Cardiac muscle cell (in vitro differentiated cells and primary cell): Measurements from ENCODE around the gene ZFYVE26. TPM values are rescaled to one million over a fixed set of nuclear protein-coding genes. Genes with fewer than 3 reads are reported as not detected.

Experiments
- DNase-seq, 2 donors: peaks; one replicate each; pipeline versions ENCODE4 v3.0.0 to v3.0.0-alpha.2; 2010 to 2017; ENCODE audit warnings: low read depth in 1 of 2, low spot score in 1 of 2
- H3K27ac ChIP-seq: fragments of 200-600 bp; sonication (generic); 2 replicates; pipeline ENCODE4 v1.5.1; 2016
- H3K27me3 ChIP-seq: fragments of 200-600 bp; sonication (generic); 2 replicates; pipeline ENCODE4 v1.6.0; 2016; ENCODE audit warnings: control low read depth
- H3K36me3 ChIP-seq: fragments of 200-600 bp; sonication (generic); 2 replicates; pipeline ENCODE4 v1.5.1; 2016; ENCODE audit warnings: control low read depth
- H3K4me1 ChIP-seq: fragments of 200-600 bp; sonication (generic); 2 replicates; pipeline ENCODE4 v1.8.1; 2017; ENCODE audit warnings: low read depth, mild to moderate bottlenecking, mixed run types
- H3K4me3 ChIP-seq: fragments of 200-600 bp; sonication (generic); 2 replicates; pipeline ENCODE4 v1.5.1; 2016; ENCODE audit warnings: mild to moderate bottlenecking
- H3K9me3 ChIP-seq: fragments of 200-600 bp; sonication (generic); 2 replicates; pipeline ENCODE4 v1.5.1; 2017; ENCODE audit warnings: low read depth, mild to moderate bottlenecking, control low read depth
- CTCF ChIP-seq: IDR thresholded peaks from 2 replicates; pipeline ENCODE4 v1.5.1; 2012; ENCODE audit warnings: low read depth, mild to moderate bottlenecking, low read length
- polyA plus RNA-seq: library from polyadenylated mRNA; unstranded; fragments of >200 nt; fragmentation: Nextera tagmentation; extraction: Ambion mirVana; gene quantifications from 2 replicates; pipeline ENCODE4 v1.2.1, GENCODE V29; 2016
- total RNA-seq: library from RNA; depleted of rRNA; stranded (reverse); fragments of >200 nt; gene quantifications from 2 replicates; pipeline ENCODE4 v1.2.3, GENCODE V29; 2016

The ZFYVE26 gene
- total and polyA plus RNA-seq, 2 experiments from 2014 or later = 3.9 to 13.3 TPM

DNA sequence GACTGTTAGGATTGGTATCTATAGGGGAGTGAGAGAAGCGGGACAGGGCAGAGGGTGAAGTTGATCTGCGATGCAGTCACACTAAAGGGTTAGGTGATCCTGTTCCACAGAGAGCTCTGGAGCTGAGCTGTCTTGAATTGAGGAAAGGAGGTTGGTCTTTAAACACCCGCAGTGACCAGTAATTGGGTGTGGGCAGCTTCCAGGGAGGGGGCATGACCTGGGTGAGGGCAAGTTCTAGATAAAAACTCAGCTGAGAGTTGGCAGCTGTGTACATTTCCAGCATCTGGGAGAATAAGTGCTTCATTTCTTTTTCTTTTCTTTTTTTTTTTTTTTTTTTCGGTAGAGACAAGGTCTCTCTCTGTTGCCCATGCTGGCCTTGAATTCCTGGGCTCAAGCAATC is 79.6 kb downstream of the ZFYVE26 start:
- no peaks in the 10 kb centered on the region for H3K4me1 ChIP-seq
- no peak for DNase-seq
- H3K27me3 ChIP-seq = no peaks in the 10 kb centered on the region
- H3K9me3 ChIP-seq = no peaks in the 10 kb centered on the region
- no peaks in the 10 kb centered on the region for H3K36me3 ChIP-seq
- H3K27ac ChIP-seq = no peak overlapping the region
- H3K4me3 ChIP-seq = no peak overlapping the region
- TF ChIP-seq CTCF = no peak

- peak in 1 of 2 donors; percentile 16 for DNase-seq
- Histone ChIP-seq H3K27me3 (no peaks in the 10 kb centered on the region), H3K27ac (no peak overlapping the region), H3K36me3 (no peaks in the 10 kb centered on the region), H3K9me3 (no peaks in the 10 kb centered on the region), H3K4me3 (no peak overlapping the region), H3K4me1 (no peaks in the 10 kb centered on the region)
- no peak for TF ChIP-seq CTCF
Observed at GRCh38 chr14:67735336-67736147, 80.8 kb downstream of the ZFYVE26 start.

DNA sequence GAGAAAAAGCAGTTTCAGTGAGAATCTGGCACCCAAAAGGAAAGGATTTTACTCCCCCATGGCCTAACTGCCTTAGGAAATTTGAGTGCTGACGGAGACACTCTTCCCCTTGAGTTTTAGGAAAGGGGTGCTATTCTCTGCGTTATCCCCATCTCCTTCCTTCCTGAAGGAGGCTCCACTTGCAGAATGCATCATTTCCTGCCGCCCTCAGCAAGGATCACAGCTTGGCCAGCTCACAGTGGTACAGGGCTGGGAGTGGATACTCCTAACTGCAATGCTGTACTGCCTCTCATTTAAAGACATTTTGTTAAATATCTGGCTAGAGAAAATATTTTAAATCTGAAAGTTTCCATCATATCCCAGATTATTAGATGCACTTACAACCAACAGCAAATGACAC is 81.7 kb downstream of the ZFYVE26 start:
- H3K9me3 ChIP-seq = no peaks in the 10 kb centered on the region

GRCh38 chr14:67733616-67734015 is 82.8 kb downstream of the ZFYVE26 start:
- DNase-seq = no peak
- no peak overlapping the region for H3K4me3 ChIP-seq
- no peaks in the 10 kb centered on the region for H3K36me3 ChIP-seq
- no peak for TF ChIP-seq CTCF
- H3K4me1 ChIP-seq = no peaks in the 10 kb centered on the region
- no peak overlapping the region for H3K27ac ChIP-seq
- no peaks in the 10 kb centered on the region for H3K27me3 ChIP-seq
- no peaks in the 10 kb centered on the region for H3K9me3 ChIP-seq

More for the DNA sequence above, 81.7 kb downstream of the ZFYVE26 start:
- no peaks in the 10 kb centered on the region for H3K27me3 ChIP-seq
- TF ChIP-seq CTCF = peak; percentile 23
- no peak overlapping the region for H3K4me3 ChIP-seq
- H3K4me1 ChIP-seq = no peaks in the 10 kb centered on the region
- DNase-seq = peak in 1 of 2 donors; percentile 41
- H3K27ac ChIP-seq = no peak overlapping the region
- H3K36me3 ChIP-seq = no peaks in the 10 kb centered on the region

DNA sequence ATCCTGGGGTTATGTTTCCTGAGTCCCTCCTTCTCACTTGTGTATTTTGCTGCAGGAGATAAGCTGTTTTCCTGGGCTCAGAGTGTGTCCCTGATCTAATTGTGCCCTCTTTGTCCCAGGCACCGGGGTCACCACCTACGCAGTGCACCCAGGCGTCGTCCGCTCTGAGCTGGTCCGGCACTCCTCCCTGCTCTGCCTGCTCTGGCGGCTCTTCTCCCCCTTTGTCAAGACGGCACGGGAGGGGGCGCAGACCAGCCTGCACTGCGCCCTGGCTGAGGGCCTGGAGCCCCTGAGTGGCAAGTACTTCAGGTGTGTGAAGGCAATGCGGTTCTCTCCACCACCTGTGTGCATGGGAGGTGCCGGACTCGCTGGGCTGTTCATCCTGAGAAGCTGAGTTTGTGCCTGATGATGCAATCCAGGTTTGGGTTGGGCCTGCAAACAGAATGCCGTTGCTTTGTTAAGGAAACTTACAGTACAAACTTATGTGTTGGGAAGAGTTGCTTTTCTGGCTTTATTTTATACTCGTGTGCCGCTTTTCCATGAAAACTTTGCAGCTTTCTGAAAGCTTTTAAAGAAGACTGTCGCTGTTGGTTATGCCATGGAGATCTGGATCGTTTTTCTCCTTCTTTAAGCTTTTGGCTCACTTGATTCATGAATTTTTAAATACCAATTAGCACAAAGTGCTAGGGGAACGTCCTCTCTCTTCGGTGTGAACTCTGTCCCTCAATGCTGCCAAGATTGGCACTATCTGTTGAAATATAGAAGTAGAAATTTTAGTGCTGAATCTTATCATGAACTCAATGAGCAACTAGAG is 87.1 kb downstream of the ZFYVE26 start:
- Histone ChIP-seq H3K27me3 (no peaks in the 10 kb centered on the region), H3K9me3 (no peaks in the 10 kb centered on the region), H3K27ac (no peak overlapping the region), H3K4me1 (no peaks in the 10 kb centered on the region), H3K36me3 (no peaks in the 10 kb centered on the region), H3K4me3 (no peak overlapping the region)
- TF ChIP-seq CTCF = no peak
- DNase-seq = peak in 1 of 2 donors; percentile 33
